OCI-LY7 (cell line): Measurements from ENCODE around the gene TCERG1L. TPM values are rescaled to one million over a fixed set of nuclear protein-coding genes. Genes with fewer than 3 reads are reported as not detected.
"Not testable (repeated sequence)": the region's sequence is repeated elsewhere in the genome, so short reads cannot be mapped to it uniquely, and the experiment has no call there.

ENCODE experiments used
- BruUV-seq: library from RNA; stranded (reverse); fragments of 400-500 nt; replicated peaks from 2 replicates; lab custom pipeline; 2021; lab: Mats Ljungman, UMichigan
- CTCF ChIA-PET: fragments of 300-600 bp; sonication (Branson Sonifier 250); formaldehyde crosslinking; loops from one replicate; lab custom pipeline; 2022; ENCODE audit warnings: antibody characterized with exemption; ENCODE audit not compliant: unreplicated experiment; lab: Charles Lee
- POLR2A ChIA-PET: fragments of 300-600 bp; sonication (Branson Sonifier 250); formaldehyde crosslinking; loops from one replicate; lab custom pipeline; 2022; ENCODE audit warnings: antibody characterized with exemption; lab: Charles Lee
- DNase-seq: peaks from one replicate; pipeline ENCODE4 v3.0.0-alpha.2; 2015; ENCODE audit warnings: low spot score
- H2AFZ ChIP-seq: fragments of 200-600 bp; sonication (generic), shearing (Covaris generic); 2 replicates; pipeline ENCODE4 v1.6.1; 2014; ENCODE audit warnings: mild to moderate bottlenecking, antibody characterized with exemption, low read length, moderate library complexity
- H3K27ac ChIP-seq: fragments of 200-600 bp; sonication (generic); 2 replicates; pipeline ENCODE4 v1.5.1; 2014; ENCODE audit warnings: mixed run types, low read depth, mild to moderate bottlenecking, moderate library complexity, low read length, inconsistent platforms; ENCODE audit not compliant: poor library complexity, severe bottlenecking
- H3K36me3 ChIP-seq: fragments of 200-600 bp; sonication (generic); 2 replicates; pipeline ENCODE4 v1.6.1; 2014; ENCODE audit warnings: mild to moderate bottlenecking, antibody characterized with exemption, low read length, moderate library complexity, mixed read lengths; ENCODE audit not compliant: insufficient read depth
- H3K4me1 ChIP-seq: fragments of 200-600 bp; sonication (generic); 2 replicates; pipeline ENCODE4 v1.5.1; 2014; ENCODE audit warnings: mild to moderate bottlenecking, low read length; ENCODE audit not compliant: insufficient read depth, poor library complexity, severe bottlenecking
- H3K4me2 ChIP-seq: fragments of 200-600 bp; sonication (generic); 2 replicates; pipeline ENCODE4 v1.6.1; 2014; ENCODE audit warnings: mild to moderate bottlenecking, low read length
- H3K4me3 ChIP-seq: fragments of 200-600 bp; sonication (generic); 2 replicates; pipeline ENCODE4 v1.5.1; 2014; ENCODE audit warnings: mild to moderate bottlenecking, low read depth, low read length; ENCODE audit not compliant: poor library complexity, severe bottlenecking
- H3K79me2 ChIP-seq: fragments of 200-600 bp; sonication (generic); 2 replicates; pipeline ENCODE4 v1.6.1; 2016; ENCODE audit warnings: low read depth, mild to moderate bottlenecking, low read length, moderate library complexity, mixed read lengths; ENCODE audit not compliant: insufficient read depth
- H3K9me2 ChIP-seq: fragments of 200-600 bp; sonication (generic); 2 replicates; pipeline ENCODE4 v1.6.1; 2016; ENCODE audit warnings: mild to moderate bottlenecking, low read length, mixed read lengths; ENCODE audit not compliant: insufficient read depth
- H3K9me3 ChIP-seq: fragments of 200-600 bp; sonication (generic); 2 replicates; pipeline ENCODE4 v1.6.1; 2014; ENCODE audit warnings: mild to moderate bottlenecking, mixed run types, low read length, mixed read lengths
- H4K20me1 ChIP-seq: fragments of 200-600 bp; sonication (generic); 2 replicates; pipeline ENCODE4 v1.6.1; 2014; ENCODE audit warnings: mild to moderate bottlenecking, antibody characterized with exemption, low read length, moderate library complexity, mixed read lengths; ENCODE audit not compliant: insufficient read depth
- EZH2phosphoT487 ChIP-seq: fragments of 200-600 bp; sonication (generic); IDR thresholded peaks from 2 replicates; pipeline ENCODE4 v1.6.1; 2018; ENCODE audit warnings: low read depth, borderline replicate concordance, mild to moderate bottlenecking, mixed run types, antibody characterized with exemption, low read length, moderate library complexity, mixed read lengths
- intact Hi-C: fragments of 100-400 bp; cut with micrococcal nuclease; formaldehyde crosslinking; loops from one replicate; pipeline ENCODE4 v1.10.0; 2022; ENCODE audit not compliant: unreplicated experiment
- total RNA-seq, 2 experiments: library from RNA; depleted of rRNA in 1 of 2; stranded (reverse); fragments of >200 nt in 1 of 2; shearing (Covaris generic) in 1 of 2; gene quantifications; 2 replicates each; pipeline ENCODE4 v1.2.3, GENCODE V29; 2014 to 2022
- TF ChIP-seq, protein P1 (sequence below): fragments of 200-600 bp; sonication (generic); conservative IDR thresholded peaks from 2 replicates; pipeline ENCODE4 v1.5.1; 2014; ENCODE audit warnings: mild to moderate bottlenecking, antibody characterized with exemption, low read length, moderate library complexity, mixed read lengths

The TCERG1L gene
- total RNA-seq, 2 experiments from 2014 or later: not detected

DNA sequence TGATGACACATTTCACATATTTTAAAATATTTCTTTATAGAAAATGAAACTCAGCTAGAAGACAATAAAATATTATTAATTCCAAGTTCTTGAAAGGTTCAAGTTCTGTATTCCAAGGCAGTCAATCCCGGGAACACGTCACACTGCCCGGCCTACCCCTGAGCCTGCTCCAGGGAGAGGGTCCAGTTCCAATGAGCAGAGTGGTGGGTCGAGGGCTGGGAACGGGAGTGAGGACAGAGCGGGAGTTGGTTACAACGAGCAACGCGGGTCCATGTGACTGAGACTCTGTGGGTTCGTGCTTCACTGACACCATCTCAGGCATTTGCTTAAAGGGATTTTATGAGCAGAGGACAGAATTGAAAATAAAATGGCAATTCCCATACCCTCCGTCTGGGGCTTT lies 209.4 kb downstream of the TCERG1L start:
- BruUV-seq: no TSS peak
- no peaks in the 10 kb centered on the region for H3K9me2 ChIP-seq
- no peak for DNase-seq
- no peak overlapping the region for H3K4me3 ChIP-seq
- TF ChIP-seq, protein P1, sequence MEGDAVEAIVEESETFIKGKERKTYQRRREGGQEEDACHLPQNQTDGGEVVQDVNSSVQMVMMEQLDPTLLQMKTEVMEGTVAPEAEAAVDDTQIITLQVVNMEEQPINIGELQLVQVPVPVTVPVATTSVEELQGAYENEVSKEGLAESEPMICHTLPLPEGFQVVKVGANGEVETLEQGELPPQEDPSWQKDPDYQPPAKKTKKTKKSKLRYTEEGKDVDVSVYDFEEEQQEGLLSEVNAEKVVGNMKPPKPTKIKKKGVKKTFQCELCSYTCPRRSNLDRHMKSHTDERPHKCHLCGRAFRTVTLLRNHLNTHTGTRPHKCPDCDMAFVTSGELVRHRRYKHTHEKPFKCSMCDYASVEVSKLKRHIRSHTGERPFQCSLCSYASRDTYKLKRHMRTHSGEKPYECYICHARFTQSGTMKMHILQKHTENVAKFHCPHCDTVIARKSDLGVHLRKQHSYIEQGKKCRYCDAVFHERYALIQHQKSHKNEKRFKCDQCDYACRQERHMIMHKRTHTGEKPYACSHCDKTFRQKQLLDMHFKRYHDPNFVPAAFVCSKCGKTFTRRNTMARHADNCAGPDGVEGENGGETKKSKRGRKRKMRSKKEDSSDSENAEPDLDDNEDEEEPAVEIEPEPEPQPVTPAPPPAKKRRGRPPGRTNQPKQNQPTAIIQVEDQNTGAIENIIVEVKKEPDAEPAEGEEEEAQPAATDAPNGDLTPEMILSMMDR: no peak
- no peak for TF ChIP-seq EZH2phosphoT487
- intact Hi-C loops: no loop called here
- H3K4me2 ChIP-seq: no peak overlapping the region
- CTCF ChIA-PET: no interaction called here
- POLR2A ChIA-PET: no interaction called here
- no peaks in the 10 kb centered on the region for H3K79me2 ChIP-seq
- no peaks in the 10 kb centered on the region for H4K20me1 ChIP-seq
- no peaks in the 10 kb centered on the region for H3K4me1 ChIP-seq
- H3K36me3 ChIP-seq: no peaks in the 10 kb centered on the region
- H3K27ac ChIP-seq: no peak overlapping the region
- H2AFZ ChIP-seq: no peak overlapping the region
- no peaks in the 10 kb centered on the region for H3K9me3 ChIP-seq

DNA sequence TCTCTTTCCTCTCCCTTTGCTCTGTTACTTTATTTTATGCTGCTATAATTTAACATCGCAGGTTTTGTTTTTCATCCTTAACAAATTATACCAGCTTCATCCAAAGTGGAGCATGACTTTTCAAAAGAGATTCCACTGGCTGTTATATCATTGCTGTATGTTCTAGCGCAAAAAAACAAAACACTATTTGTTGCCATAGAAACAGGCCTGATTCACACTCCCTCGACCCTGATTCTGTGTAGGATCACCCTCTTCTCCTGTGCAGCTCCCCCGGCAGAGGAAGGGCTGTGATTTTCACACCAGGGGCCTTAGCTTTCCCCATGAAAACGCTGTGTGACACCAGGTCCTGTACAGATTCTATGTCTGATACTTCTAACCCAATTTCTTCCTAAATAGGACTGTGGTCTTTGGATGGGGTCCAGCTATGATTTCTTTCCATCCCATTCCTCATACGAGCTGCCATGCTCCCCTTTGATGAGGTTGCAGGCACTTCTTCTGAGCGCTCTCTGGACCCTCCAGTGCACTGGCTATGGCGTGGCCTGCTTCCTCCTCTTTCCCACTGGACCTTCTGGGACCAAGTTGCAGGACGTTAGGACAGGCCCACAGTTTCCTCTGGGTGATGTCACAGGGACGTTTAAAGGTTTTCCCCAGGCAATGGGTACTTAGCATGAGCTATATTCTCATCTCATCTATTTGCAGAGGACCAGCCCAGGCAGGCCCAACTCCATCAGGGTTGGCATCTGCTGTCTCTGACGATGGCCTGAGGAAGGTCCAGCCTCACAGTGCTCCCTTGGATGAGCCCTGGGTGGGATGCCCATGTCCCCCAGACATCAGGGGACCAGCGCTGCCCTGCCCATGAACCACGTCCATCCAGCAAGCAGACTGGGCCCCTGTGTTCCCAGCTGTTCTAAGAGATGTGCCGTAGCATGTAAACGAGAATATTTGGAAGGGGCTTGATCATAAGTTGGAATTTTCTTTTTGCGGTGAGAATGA lies 210.8 kb downstream of the TCERG1L start:
- H4K20me1 ChIP-seq, CTCF ChIA-PET, intact Hi-C loops, H3K27ac ChIP-seq, H3K4me2 ChIP-seq, H3K9me2 ChIP-seq, H2AFZ ChIP-seq, H3K9me3 ChIP-seq, H3K79me2 ChIP-seq, BruUV-seq, DNase-seq, POLR2A ChIA-PET, H3K4me1 ChIP-seq, H3K36me3 ChIP-seq, H3K4me3 ChIP-seq: not testable (repeated sequence)

DNA sequence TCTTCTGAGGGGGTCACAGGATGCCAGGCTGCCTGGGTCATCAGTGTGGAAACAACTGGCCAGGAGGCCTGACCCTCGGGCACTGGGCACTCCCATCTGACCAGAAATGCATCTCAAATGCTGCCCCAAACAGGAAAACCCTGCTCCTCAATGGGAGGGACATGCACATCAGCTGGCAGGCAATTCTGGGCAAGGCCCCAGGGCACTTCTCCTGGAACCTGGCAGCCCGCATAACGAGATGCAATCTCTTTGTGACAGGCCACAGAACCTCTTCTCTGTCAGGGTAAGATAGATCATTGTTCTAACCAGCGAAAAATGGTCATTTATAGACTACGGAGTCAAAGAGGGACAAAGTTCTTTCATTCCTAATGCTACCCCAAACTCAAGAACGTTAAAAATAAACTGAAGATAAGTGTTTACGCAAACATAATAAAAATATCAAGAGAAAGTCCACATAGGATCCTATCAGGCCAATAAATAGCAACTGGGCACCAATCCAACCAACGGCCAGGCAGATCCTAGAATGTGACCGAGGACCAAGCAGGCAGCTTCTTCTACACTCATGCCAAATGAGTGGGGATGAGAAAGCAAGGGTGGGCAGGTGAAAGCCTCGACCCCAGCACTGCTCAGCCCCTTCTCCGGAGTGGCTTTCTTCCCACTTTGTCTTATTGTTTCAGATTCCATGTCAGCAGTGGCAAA lies 212.3 kb downstream of the TCERG1L start:
- Histone ChIP-seq H3K36me3 (no peaks in the 10 kb centered on the region), H3K4me2 (no peak overlapping the region), H2AFZ (no peak overlapping the region), H3K4me3 (no peak overlapping the region), H3K79me2 (no peaks in the 10 kb centered on the region), H3K27ac (no peak overlapping the region), H3K9me2 (no peaks in the 10 kb centered on the region), H3K9me3 (no peaks in the 10 kb centered on the region), H3K4me1 (no peaks in the 10 kb centered on the region), H4K20me1 (no peaks in the 10 kb centered on the region)
- intact Hi-C loops: no loop called here
- no peak for DNase-seq
- ChIA-PET POLR2A (no interaction called here), CTCF (no interaction called here)
- BruUV-seq: no TSS peak
- TF ChIP-seq EZH2phosphoT487: no peak
- TF ChIP-seq, protein P1: no peak
